B cell (primary cell): Measurements from ENCODE around the gene RNF2. TPM values are rescaled to one million over a fixed set of nuclear protein-coding genes. Genes with fewer than 3 reads are reported as not detected.

Source experiments
- ATAC-seq: fragments of 200-7000 bp; cut with Tn5 transposase; one replicate; pipeline ENCODE4 v1.10.0; 2021; ENCODE audit warnings: low read depth, mild to moderate bottlenecking, moderate number of reproducible peaks, moderate library complexity
- CTCF ChIA-PET: fragments of 350-600 bp; sonication (Branson Sonifier 250); formaldehyde crosslinking; loops from one replicate; lab custom pipeline; 2021; ENCODE audit warnings: antibody characterized with exemption, inconsistent platforms; lab: Charles Lee
- POLR2A ChIA-PET: fragments of 350-600 bp; sonication (Branson Sonifier 250); formaldehyde crosslinking; loops from one replicate; lab custom pipeline; 2021; ENCODE audit warnings: antibody characterized with exemption; lab: Charles Lee
- DNase-seq: peaks from one replicate; pipeline ENCODE4 v3.0.0; 2013
- H2AFZ ChIP-seq: 2 replicates; pipeline ENCODE4 v1.6.1; 2012; ENCODE audit warnings: mild to moderate bottlenecking, low read depth, low read length; ENCODE audit not compliant: insufficient read depth, poor library complexity, severe bottlenecking
- H3K27ac ChIP-seq, 2 donors: 1 replicate in 1 of 2; 2 replicates in 1 of 2; pipeline ENCODE4 v1.5.1; 2012 to 2013; ENCODE audit warnings: low read length in 2 of 2, mild to moderate bottlenecking in 2 of 2, moderate library complexity in 1 of 2
- H3K27me3 ChIP-seq, 4 experiments: fragments of 200-600 bp in 1 of 4; sonication (generic) in 1 of 4; replicated peaks in 1 of 4; 1 replicate in 2 of 4; 2 replicates in 2 of 4; pipeline versions ENCODE4 v1.6.1 to v1.7.0; 2013 to 2016; ENCODE audit warnings: low read length in 3 of 4, mild to moderate bottlenecking in 2 of 4, mixed read lengths in 1 of 4, moderate library complexity in 1 of 4; ENCODE audit not compliant: insufficient read depth in 4 of 4, control insufficient read depth in 3 of 4; ENCODE audit errors: control extremely low read depth in 1 of 4
- H3K36me3 ChIP-seq, 2 experiments: replicated peaks in 1 of 2; 1 replicate in 1 of 2; 2 replicates in 1 of 2; pipeline versions ENCODE4 v1.6.1 to v1.7.1; 2013; ENCODE audit warnings: low read length in 1 of 2; ENCODE audit not compliant: insufficient read depth in 2 of 2, control insufficient read depth in 1 of 2; ENCODE audit errors: control extremely low read depth in 1 of 2, extremely low read depth in 1 of 2
- H3K4me1 ChIP-seq, 2 donors: fragments of 200-600 bp in 1 of 2; sonication (generic) in 1 of 2; 1 replicate in 1 of 2; 2 replicates in 1 of 2; pipeline versions ENCODE4 v1.5.1 to v1.6.1; 2013 to 2017; ENCODE audit warnings: low read length in 2 of 2; ENCODE audit not compliant: control insufficient read depth in 2 of 2, insufficient read depth in 2 of 2
- H3K4me2 ChIP-seq: replicated peaks from 2 replicates; pipeline ENCODE3; 2012; ENCODE audit warnings: mild to moderate bottlenecking, low read depth, low read length; ENCODE audit not compliant: poor library complexity, severe bottlenecking
- H3K4me3 ChIP-seq, 5 experiments: fragments of 200-600 bp in 1 of 5; sonication (generic) in 1 of 5; 1 replicate in 3 of 5; 2 replicates in 2 of 5; pipeline versions ENCODE4 v1.5.1 to v1.7.0; 2011 to 2016; ENCODE audit warnings: low read length in 4 of 5, mild to moderate bottlenecking in 4 of 5, low read depth in 2 of 5, control low read depth in 1 of 5, moderate library complexity in 1 of 5; ENCODE audit not compliant: insufficient read depth in 1 of 5; ENCODE audit errors: control extremely low read depth in 1 of 5, extremely low read depth in 1 of 5
- H3K79me2 ChIP-seq: fragments of 200-600 bp; sonication (generic); one replicate; pipeline ENCODE4 v1.6.0; 2016; ENCODE audit warnings: low read length; ENCODE audit not compliant: control insufficient read depth, insufficient read depth
- H3K9ac ChIP-seq: fragments of 200-600 bp; sonication (generic); 2 replicates; pipeline ENCODE4 v1.6.1; 2017; ENCODE audit warnings: mild to moderate bottlenecking, low read length, moderate library complexity
- H3K9me3 ChIP-seq, 3 donors: one replicate each; pipeline versions ENCODE4 v1.6.1 to v1.7.1; 2013; ENCODE audit warnings: low read length in 2 of 3; ENCODE audit not compliant: control insufficient read depth in 2 of 3, insufficient read depth in 1 of 3; ENCODE audit errors: control extremely low read depth in 1 of 3
- H4K20me1 ChIP-seq: 2 replicates; pipeline ENCODE4 v1.6.0; 2012; ENCODE audit warnings: mild to moderate bottlenecking, low read length; ENCODE audit not compliant: insufficient read depth, control insufficient read depth, poor library complexity, severe bottlenecking
- H3K27ac Mint-ChIP-seq: one replicate; pipeline ENCODE4 v1.8.0; 2021; ENCODE audit warnings: mixed read lengths
- H3K27me3 Mint-ChIP-seq: one replicate; pipeline ENCODE4 v1.8.0; 2021; ENCODE audit warnings: mixed read lengths
- H3K4me1 Mint-ChIP-seq: one replicate; pipeline ENCODE4 v1.8.0; 2021; ENCODE audit warnings: mixed read lengths
- H3K4me3 Mint-ChIP-seq: one replicate; pipeline ENCODE4 v1.8.0; 2021; ENCODE audit warnings: mixed read lengths
- H3K9me3 Mint-ChIP-seq: one replicate; pipeline ENCODE4 v1.8.0; 2022; ENCODE audit warnings: mixed read lengths; ENCODE audit not compliant: insufficient read depth
- CTCF ChIP-seq: fragments of 200-600 bp; IDR thresholded peaks from one replicate; pipeline ENCODE4 v1.8.0; 2022; ENCODE audit warnings: antibody characterized with exemption, mild to moderate bottlenecking
- EZH2 ChIP-seq: IDR thresholded peaks from 2 replicates; pipeline ENCODE4 v1.6.1; 2012; ENCODE audit warnings: borderline replicate concordance, low read depth, mild to moderate bottlenecking, moderate library complexity, low read length; ENCODE audit not compliant: insufficient read depth, poor library complexity, severe bottlenecking
- WGBS: methylation state at CpG from one replicate; pipeline ENCODE4 v1.1.5; 2013; ENCODE audit warnings: missing lambda C conversion rate; ENCODE audit not compliant: insufficient coverage; 5-methylcytosine and 5-hydroxymethylcytosine counted together
- intact Hi-C: fragments of 100-400 bp; cut with micrococcal nuclease; formaldehyde crosslinking; loops from one replicate; pipeline ENCODE4 v1.10.0; 2022
- polyA plus RNA-seq: library from polyadenylated mRNA; depleted of rRNA; stranded (reverse); fragments of >200 nt; gene quantifications from 2 replicates; pipeline ENCODE4 v1.2.3, GENCODE V29; 2012
- total RNA-seq, 2 donors: library from RNA; stranded (reverse); fragments of 120-200 nt in 1 of 2; gene quantifications; 1 replicate in 1 of 2; 2 replicates in 1 of 2; pipeline versions ENCODE4 v1.2.3 to v1.2.4, GENCODE V29; 2013 to 2022

RNF2 gene
- total and polyA plus RNA-seq, 2 donors (not counting 1 experiment from before 2014, with no cell fraction given): 13.9 to 29.5 TPM

DNA sequence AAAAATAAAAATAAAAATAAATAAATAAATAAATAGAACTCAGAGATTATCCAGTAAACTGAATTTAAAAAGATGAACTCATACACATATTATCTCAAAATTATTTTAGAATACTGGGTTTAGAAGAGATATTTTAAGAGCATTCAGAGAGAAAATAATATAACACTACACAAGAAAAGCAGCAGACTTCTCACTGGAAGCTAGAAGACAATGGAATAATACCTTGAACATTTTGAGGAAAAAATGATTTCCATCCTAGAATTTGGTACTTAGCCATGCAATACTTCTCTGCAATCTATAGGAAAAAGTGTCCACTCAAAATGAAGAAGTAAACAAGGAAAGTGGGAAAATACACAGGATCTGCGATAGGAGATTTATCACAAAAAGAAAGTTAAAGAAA lies 87.2 kb downstream of the RNF2 start:
- TF ChIP-seq EZH2 (no peak), CTCF (no peak)
- no peak overlapping the region for H3K4me2 ChIP-seq
- no peak overlapping the region for H3K27ac ChIP-seq
- no CpG with 5 or more reads among the region's 1 CpG for WGBS
- no peaks in the 10 kb centered on the region for H3K4me1 ChIP-seq
- H3K4me3 ChIP-seq: no peak overlapping the region
- intact Hi-C loops: no loop called here
- peaks cover 3% of the 10 kb centered on the region for H3K9me3 Mint-ChIP-seq
- peaks cover 4% of the 10 kb centered on the region in 3 donors for H3K9me3 ChIP-seq
- DNase-seq (no peak), ATAC-seq (no peak)
- H3K79me2 ChIP-seq: no peaks in the 10 kb centered on the region
- H3K27ac Mint-ChIP-seq: no peak overlapping the region
- no peaks in the 10 kb centered on the region for H3K4me1 Mint-ChIP-seq
- ChIA-PET POLR2A (interaction anchor here (0.6 kb wide), 1 partner anchor 21 kb away, joined by 3 read pairs; no protein-coding TSS in a partner anchor), CTCF (no interaction called here)
- no peak overlapping the region for H3K9ac ChIP-seq
- peaks cover 18 to 45% of the 10 kb centered on the region in 2 experiments for H3K36me3 ChIP-seq
- H4K20me1 ChIP-seq: no peaks in the 10 kb centered on the region
- no peak overlapping the region for H3K4me3 Mint-ChIP-seq
- H3K27me3 ChIP-seq: no peaks in the 10 kb centered on the region
- H2AFZ ChIP-seq: no peak overlapping the region
- H3K27me3 Mint-ChIP-seq: no peaks in the 10 kb centered on the region

DNA sequence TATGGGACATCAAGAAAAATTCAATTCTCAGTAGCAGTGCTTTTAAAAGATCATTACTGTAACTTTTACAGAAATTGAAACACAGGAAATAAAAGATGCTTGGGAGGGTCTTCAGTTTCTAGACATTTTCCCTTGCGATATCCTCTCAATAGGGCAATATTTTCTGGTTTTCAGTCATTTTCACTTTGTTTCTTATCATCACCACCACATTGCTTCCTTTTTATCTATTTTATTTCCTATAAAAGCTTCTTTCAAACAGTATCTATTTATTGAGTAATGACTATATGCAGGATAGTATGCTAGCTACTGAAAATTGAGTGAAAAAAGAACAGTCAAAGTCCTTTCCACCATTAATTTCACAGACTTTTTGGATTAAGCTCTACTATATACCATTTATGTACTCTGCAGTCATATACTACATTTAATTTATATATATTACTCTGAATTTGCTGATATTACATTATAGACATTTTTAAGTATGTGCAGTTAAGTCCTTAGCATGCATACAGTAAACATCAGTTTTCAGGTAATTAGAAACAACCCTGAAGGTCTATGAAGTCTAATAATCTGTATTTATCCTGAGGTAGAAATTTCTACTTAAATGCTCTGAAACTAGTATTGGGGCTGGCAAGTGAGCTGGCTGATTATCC lies 92.7 kb downstream of the RNF2 start:
- no peak overlapping the region for H3K27ac ChIP-seq
- Mint-ChIP-seq H3K27ac (no peak overlapping the region), H3K9me3 (no peaks in the 10 kb centered on the region), H3K4me1 (no peaks in the 10 kb centered on the region), H3K27me3 (no peaks in the 10 kb centered on the region), H3K4me3 (no peak overlapping the region)
- H3K9ac ChIP-seq: no peak overlapping the region
- intact Hi-C loops: no loop called here
- no peak overlapping the region for H3K4me2 ChIP-seq
- DNase-seq (no peak), ATAC-seq (no peak)
- no peak overlapping the region for H2AFZ ChIP-seq
- CTCF ChIA-PET: no interaction called here
- TF ChIP-seq EZH2: no peak
- no peak for TF ChIP-seq CTCF
- no peak overlapping the region for H3K4me3 ChIP-seq
- no peaks in the 10 kb centered on the region for H3K79me2 ChIP-seq
- H4K20me1 ChIP-seq: no peaks in the 10 kb centered on the region
- peaks cover 19 to 40% of the 10 kb centered on the region in 2 experiments for H3K36me3 ChIP-seq
- no CpG with 5 or more reads among the region's 1 CpG for WGBS
- H3K4me1 ChIP-seq: no peaks in the 10 kb centered on the region
- POLR2A ChIA-PET: no interaction called here
- H3K9me3 ChIP-seq: peaks cover 0 to under 1% (median 0%) of the 10 kb centered on the region in 3 donors
- no peaks in the 10 kb centered on the region for H3K27me3 ChIP-seq
